Left hindlimb (tissue), 1 donor: Measurements from ENCODE around the gene PGM2.

ENCODE experiments used
- DNase-seq: peaks from one replicate; pipeline ENCODE4 v3.0.0-alpha.2; 2018

Gene PGM2

GRCh38 chr4:37904824-37905223, 78.3 kb downstream of the PGM2 start:
- no peak for DNase-seq

GRCh38 chr4:37905533-37906169, 79.2 kb downstream of the PGM2 start:
- DNase-seq = no peak

GRCh38 chr4:37908488-37909331, 82.2 kb downstream of the PGM2 start:
- no peak for DNase-seq

GRCh38 chr4:37909332-37910090, 83.0 kb downstream of the PGM2 start:
- no peak for DNase-seq

GRCh38 chr4:37910091-37910486, 83.6 kb downstream of the PGM2 start:
- no peak for DNase-seq
